Skeletal muscle tissue (tissue), 4 donors: ENCODE measurements around the gene ZNF10. TPM values are rescaled to one million over a fixed set of nuclear protein-coding genes. Genes with fewer than 3 reads are reported as not detected.

Experiments used
- H3K27ac ChIP-seq: one replicate; pipeline ENCODE4 v1.7.0; 2013; ENCODE audit warnings: mild to moderate bottlenecking, low read depth, low read length, inconsistent platforms
- H3K27me3 ChIP-seq, 3 donors: one replicate each; pipeline ENCODE4 v1.7.0; 2013; ENCODE audit warnings: low read length in 3 of 3; ENCODE audit not compliant: control insufficient read depth in 3 of 3, insufficient read depth in 3 of 3
- H3K36me3 ChIP-seq, 3 donors: one replicate each; pipeline ENCODE4 v1.7.0; 2013; ENCODE audit warnings: low read length in 3 of 3; ENCODE audit not compliant: control insufficient read depth in 3 of 3, insufficient read depth in 3 of 3
- H3K4me1 ChIP-seq, 3 donors: one replicate each; pipeline ENCODE4 v1.7.0; 2013; ENCODE audit warnings: low read length in 3 of 3, mild to moderate bottlenecking in 3 of 3; ENCODE audit not compliant: control insufficient read depth in 3 of 3, insufficient read depth in 3 of 3
- H3K4me3 ChIP-seq, 3 donors: one replicate each; pipeline ENCODE4 v1.7.0; 2013; ENCODE audit warnings: low read length in 3 of 3
- H3K9ac ChIP-seq, 3 donors: one replicate each; pipeline ENCODE4 v1.7.0; 2013; ENCODE audit warnings: low read length in 3 of 3, mild to moderate bottlenecking in 3 of 3, moderate library complexity in 2 of 3, low read depth in 1 of 3
- H3K9me3 ChIP-seq, 3 donors: one replicate each; pipeline ENCODE4 v1.7.0; 2013; ENCODE audit warnings: low read length in 3 of 3; ENCODE audit not compliant: control insufficient read depth in 3 of 3
- total RNA-seq: library from RNA; depleted of rRNA; stranded (reverse); fragments of >200 nt; gene quantifications from one replicate; pipeline ENCODE4 v1.2.3, GENCODE V29; 2014
- donor health status: Osteomylitis.

Gene ZNF10
- total RNA-seq = 8.4 TPM

GRCh38 chr12:133130038-133130807 lies at the start of gene ZNF10, which contains the start of gene ZNF891:
ZNF10 (plus strand) TSS chr12:133130627; CDS start chr12:133144493, 13,866 bp downstream.
ZNF891 (minus strand) TSS chr12:133130274; CDS start chr12:133121918, 8,356 bp downstream.
- Histone ChIP-seq H3K9me3 (peaks cover 20 to 32% (median 25%) of the 10 kb centered on the region in 3 donors), H3K27ac (peak within 1 kb of the TSS; percentile 85), H3K4me3 (peak within 1 kb of the TSS; percentile 75 to 98 (median 97)), H3K9ac (peak within 1 kb of the TSS; percentile 73 to 94 (median 87)), H3K27me3 (no peaks in the 10 kb centered on the region), H3K4me1 (peaks cover 0 to 2% (median 0%) of the 10 kb centered on the region in 3 donors), H3K36me3 (peaks cover 28 to 35% (median 30%) of the 10 kb centered on the region in 3 donors)

DNA sequence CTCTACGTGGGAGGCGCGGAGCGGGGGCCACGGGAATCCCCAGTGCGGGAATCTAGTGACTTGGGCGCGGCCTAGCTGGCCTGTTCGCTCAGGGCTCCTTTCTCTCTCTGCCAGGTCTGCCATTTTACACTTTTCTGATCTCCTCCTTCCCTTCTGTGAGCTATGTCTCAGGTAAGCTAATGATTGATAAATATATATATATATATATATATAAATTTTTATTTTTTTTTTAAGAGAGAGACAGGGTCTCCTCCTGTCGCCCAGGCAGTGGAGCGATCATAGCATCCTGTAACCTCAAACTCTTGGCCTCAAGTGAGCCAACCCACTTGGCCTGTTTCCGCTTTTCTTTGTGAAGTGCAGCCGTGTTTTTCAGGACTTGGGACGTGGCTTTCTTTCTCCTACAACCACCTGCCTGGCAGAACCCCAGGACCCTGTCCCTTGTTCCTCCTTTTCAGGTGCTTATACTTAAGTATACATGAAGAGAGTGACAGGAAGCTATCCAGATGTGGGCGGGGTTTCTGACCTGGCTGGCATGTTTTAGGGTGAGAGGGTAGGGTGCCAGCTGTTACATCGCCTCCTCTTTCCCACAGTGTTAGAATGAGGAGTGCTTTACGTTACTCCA lies 49.2 kb upstream of the ZNF10 start:
- H3K9me3 ChIP-seq = peaks cover 24 to 52% (median 28%) of the 10 kb centered on the region in 3 donors
- H3K36me3 ChIP-seq = peaks cover 40 to 47% (median 43%) of the 10 kb centered on the region in 3 donors
- peaks cover 8 to 14% (median 10%) of the 10 kb centered on the region in 3 donors for H3K4me1 ChIP-seq
- H3K9ac ChIP-seq = peak overlapping the region; percentile 93 to 96 (median 95)
- peak overlapping the region; percentile 99 for H3K27ac ChIP-seq
- peak overlapping the region; percentile 85 to 96 (median 94) for H3K4me3 ChIP-seq
- H3K27me3 ChIP-seq = no peaks in the 10 kb centered on the region

DNA sequence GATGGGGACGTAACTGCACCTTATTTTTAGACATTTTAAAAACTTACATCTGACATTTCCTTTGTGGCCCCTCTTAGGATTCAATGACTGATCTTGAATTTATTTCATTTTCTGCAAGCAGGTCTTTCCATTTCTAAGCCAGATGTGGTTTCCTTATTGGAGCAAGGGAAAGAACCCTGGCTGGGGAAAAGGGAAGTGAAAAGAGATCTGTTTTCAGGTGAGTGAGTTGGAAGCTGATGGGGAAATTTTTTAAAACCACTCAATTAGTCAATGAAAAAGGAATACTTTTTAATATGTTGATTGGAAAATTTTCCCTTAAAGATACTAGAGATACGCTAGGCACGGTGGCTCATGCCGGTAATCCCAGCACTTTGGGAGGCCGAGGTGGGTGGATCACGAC lies 47.1 kb upstream of the ZNF10 start:
- H3K4me3 ChIP-seq = peak overlapping the region in 2 of 3 donors; percentile 29 to 55
- H3K36me3 ChIP-seq = peaks cover 44 to 64% (median 63%) of the 10 kb centered on the region in 3 donors
- H3K9me3 ChIP-seq = peaks cover 17 to 58% (median 20%) of the 10 kb centered on the region in 3 donors
- H3K27me3 ChIP-seq = no peaks in the 10 kb centered on the region
- no peak overlapping the region for H3K9ac ChIP-seq
- H3K27ac ChIP-seq = no peak overlapping the region
- H3K4me1 ChIP-seq = peaks cover 8 to 14% (median 10%) of the 10 kb centered on the region in 3 donors

DNA sequence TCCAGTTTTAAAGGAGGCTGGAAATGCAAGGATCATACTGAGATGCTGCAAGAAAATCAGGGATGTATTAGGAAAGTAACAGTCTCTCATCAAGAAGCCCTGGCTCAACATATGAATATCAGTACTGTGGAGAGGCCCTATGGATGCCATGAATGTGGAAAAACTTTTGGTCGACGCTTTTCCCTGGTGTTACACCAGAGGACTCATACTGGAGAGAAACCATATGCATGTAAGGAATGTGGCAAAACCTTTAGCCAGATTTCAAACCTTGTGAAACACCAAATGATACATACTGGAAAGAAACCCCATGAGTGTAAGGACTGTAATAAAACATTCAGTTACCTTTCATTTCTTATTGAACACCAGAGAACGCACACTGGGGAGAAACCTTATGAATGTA lies 24.8 kb upstream of the ZNF10 start:
- H3K9ac ChIP-seq = no peak overlapping the region
- no peaks in the 10 kb centered on the region for H3K27me3 ChIP-seq
- no peaks in the 10 kb centered on the region for H3K4me1 ChIP-seq
- H3K36me3 ChIP-seq = peaks cover 38 to 58% (median 45%) of the 10 kb centered on the region in 3 donors
- H3K9me3 ChIP-seq = peaks cover 51 to 86% (median 57%) of the 10 kb centered on the region in 3 donors
- peak overlapping the region in 2 of 3 donors; percentile 29 to 40 for H3K4me3 ChIP-seq
- H3K27ac ChIP-seq = no peak overlapping the region

GRCh38 chr12:133106253-133106652 lies 24.2 kb upstream of the ZNF10 start:
- Histone ChIP-seq H3K4me3 (peak overlapping the region in 1 of 3 donors; percentile 40), H3K36me3 (peaks cover 32 to 53% (median 40%) of the 10 kb centered on the region in 3 donors), H3K9me3 (peaks cover 51 to 80% (median 57%) of the 10 kb centered on the region in 3 donors), H3K9ac (no peak overlapping the region), H3K27ac (no peak overlapping the region), H3K27me3 (no peaks in the 10 kb centered on the region), H3K4me1 (no peaks in the 10 kb centered on the region)

DNA sequence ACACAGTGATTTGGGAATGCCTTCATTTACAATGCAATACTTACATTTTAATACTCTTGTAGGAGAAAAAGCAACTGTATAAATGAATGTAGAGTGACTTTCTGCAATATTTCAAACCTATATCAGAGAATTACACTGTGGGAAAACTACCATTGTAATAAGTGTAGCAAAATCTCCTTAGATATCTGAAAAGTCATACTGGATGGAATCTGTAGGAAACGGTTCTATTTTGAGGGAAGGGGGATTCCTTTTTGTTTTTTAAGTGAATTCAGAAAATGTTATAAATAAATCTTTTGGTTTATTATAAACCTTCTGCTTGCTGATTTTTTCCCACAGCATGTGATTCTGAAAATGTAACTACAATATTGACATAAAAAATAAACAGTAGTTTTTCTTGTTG lies 23.3 kb upstream of the ZNF10 start:
- H3K9ac ChIP-seq = no peak overlapping the region
- H3K9me3 ChIP-seq = peaks cover 46 to 74% (median 51%) of the 10 kb centered on the region in 3 donors
- no peaks in the 10 kb centered on the region for H3K4me1 ChIP-seq
- no peak overlapping the region for H3K27ac ChIP-seq
- peak overlapping the region in 1 of 3 donors; percentile 40 for H3K4me3 ChIP-seq
- peaks cover 28 to 47% (median 34%) of the 10 kb centered on the region in 3 donors for H3K36me3 ChIP-seq
- no peaks in the 10 kb centered on the region for H3K27me3 ChIP-seq

- no peak overlapping the region for H3K9ac ChIP-seq
- peak overlapping the region in 1 of 3 donors; percentile 53 for H3K4me3 ChIP-seq
- no peaks in the 10 kb centered on the region for H3K4me1 ChIP-seq
- no peak overlapping the region for H3K27ac ChIP-seq
- peaks cover 46 to 67% (median 50%) of the 10 kb centered on the region in 3 donors for H3K9me3 ChIP-seq
- H3K36me3 ChIP-seq = peaks cover 28 to 45% (median 32%) of the 10 kb centered on the region in 3 donors
- H3K27me3 ChIP-seq = no peaks in the 10 kb centered on the region
Observed at GRCh38 chr12:133108150-133108549, 22.3 kb upstream of the ZNF10 start.

GRCh38 chr12:133120385-133121191 lies 9.8 kb upstream of the ZNF10 start:
- Histone ChIP-seq H3K27me3 (no peaks in the 10 kb centered on the region), H3K9ac (no peak overlapping the region), H3K4me3 (peak overlapping the region in 2 of 3 donors; percentile 23 to 56), H3K27ac (no peak overlapping the region), H3K9me3 (peaks cover 47 to 78% (median 55%) of the 10 kb centered on the region in 3 donors), H3K36me3 (peaks cover 44 to 63% (median 58%) of the 10 kb centered on the region in 3 donors), H3K4me1 (no peaks in the 10 kb centered on the region)

DNA sequence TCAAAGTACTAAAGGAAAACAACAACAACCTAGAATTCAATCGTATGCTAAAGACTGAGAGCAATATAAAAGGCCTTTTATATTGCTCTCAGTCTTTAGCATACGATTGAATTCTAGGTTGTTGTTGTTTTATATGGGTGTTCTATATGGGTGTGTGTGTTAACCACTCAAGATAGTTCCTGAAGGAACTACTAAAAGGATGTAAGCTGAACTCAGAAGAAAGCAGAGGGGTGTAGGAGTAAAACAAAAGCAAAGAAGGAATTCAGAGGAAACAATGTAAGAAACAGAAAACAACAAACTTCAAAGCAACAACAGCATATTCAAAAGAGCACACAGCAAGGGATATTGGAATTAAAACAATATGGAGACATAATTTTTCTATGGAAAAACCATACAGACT lies 5.8 kb upstream of the ZNF10 start:
- Histone ChIP-seq H3K9me3 (peaks cover 39 to 64% (median 39%) of the 10 kb centered on the region in 3 donors), H3K36me3 (peaks cover 44 to 52% (median 45%) of the 10 kb centered on the region in 3 donors)

More for the DNA sequence above, 5.8 kb upstream of the ZNF10 start:
- H3K4me1 ChIP-seq = peaks cover 0 to 2% (median 0%) of the 10 kb centered on the region in 3 donors
- H3K27me3 ChIP-seq = no peaks in the 10 kb centered on the region
- H3K27ac ChIP-seq = no peak overlapping the region
- peak overlapping the region in 1 of 3 donors; percentile 16 for H3K4me3 ChIP-seq
- no peak overlapping the region for H3K9ac ChIP-seq
